ENCODE results near the gene GPC6. TPM values are rescaled to one million over a fixed set of nuclear protein-coding genes. Genes with fewer than 3 reads are reported as not detected.

Gene GPC6
- polyA plus RNA-seq, 1 donor from 2014 or later, result 9.0 TPM

DNA sequence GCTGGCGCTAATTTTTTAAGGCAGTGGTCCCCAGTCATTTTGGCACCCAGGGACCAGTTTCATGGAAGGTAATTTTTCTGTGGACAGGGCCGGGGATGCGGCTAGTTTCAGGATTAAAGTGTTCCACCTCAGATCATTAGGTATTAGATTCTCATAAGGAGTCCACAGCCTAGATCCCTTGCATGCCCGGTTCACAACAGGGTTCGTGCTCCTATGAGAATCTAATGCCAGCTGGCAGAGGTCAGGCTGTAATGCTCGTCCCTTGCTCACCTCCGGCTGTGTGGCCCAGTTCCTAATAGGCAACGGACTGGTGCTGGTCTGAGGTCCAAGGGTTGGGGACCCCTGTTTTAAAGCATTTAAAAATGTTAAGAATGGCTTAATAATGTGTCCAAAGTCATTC, 54.1 kb downstream of the GPC6 start:
- no peaks in the 10 kb centered on the region for H3K36me3 ChIP-seq (ENCODE audit: insufficient read depth, low read length)

DNA sequence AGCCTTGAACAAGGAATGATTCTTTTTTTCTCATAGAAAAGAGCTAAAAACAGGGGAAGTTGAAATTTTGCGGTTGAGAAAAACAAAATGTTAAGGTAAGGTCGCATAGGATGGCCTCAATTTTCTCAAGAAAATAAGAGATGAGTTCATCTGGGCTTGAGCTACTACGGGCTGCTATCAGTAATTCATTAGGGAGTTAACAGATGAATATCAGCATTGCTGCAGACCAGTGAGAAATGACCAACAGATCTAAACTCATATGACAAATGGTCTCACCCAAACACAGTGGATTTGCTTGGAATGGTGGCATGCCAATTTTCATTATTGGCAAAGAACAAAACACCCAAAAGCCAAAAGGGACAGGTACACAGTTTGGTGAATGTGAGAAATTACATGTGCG, 56.6 kb downstream of the GPC6 start:
- Histone ChIP-seq H3K4me2 (ENCODE audit: low read length) (no peak overlapping the region), H3K4me3 (ENCODE audit: low read length) (no peak overlapping the region), H2AFZ (ENCODE audit: low read depth, low read length) (no peak overlapping the region), H3F3A (ENCODE audit: insufficient read depth, low read length, poor library complexity, severe bottlenecking) (no peaks in the 10 kb centered on the region), H3K9me3 (ENCODE audit: low read length) (no peaks in the 10 kb centered on the region), H3K27ac (ENCODE audit: low read length) (no peak overlapping the region), H3K79me2 (replicated peaks; ENCODE audit: insufficient read depth, low read length) (peaks cover 3% of the 10 kb centered on the region), H3K36me3 (ENCODE audit: insufficient read depth, low read length) (no peaks in the 10 kb centered on the region), H3K9me2 (ENCODE audit: insufficient read depth, low read length) (no peaks in the 10 kb centered on the region), H3K27me3 (ENCODE audit: insufficient read depth, low read depth, low read length) (no peaks in the 10 kb centered on the region), H4K20me1 (ENCODE audit: insufficient read depth) (no peaks in the 10 kb centered on the region), H3K9ac (ENCODE audit: low read length) (no peak overlapping the region)
- TF ChIP-seq, protein P1, sequence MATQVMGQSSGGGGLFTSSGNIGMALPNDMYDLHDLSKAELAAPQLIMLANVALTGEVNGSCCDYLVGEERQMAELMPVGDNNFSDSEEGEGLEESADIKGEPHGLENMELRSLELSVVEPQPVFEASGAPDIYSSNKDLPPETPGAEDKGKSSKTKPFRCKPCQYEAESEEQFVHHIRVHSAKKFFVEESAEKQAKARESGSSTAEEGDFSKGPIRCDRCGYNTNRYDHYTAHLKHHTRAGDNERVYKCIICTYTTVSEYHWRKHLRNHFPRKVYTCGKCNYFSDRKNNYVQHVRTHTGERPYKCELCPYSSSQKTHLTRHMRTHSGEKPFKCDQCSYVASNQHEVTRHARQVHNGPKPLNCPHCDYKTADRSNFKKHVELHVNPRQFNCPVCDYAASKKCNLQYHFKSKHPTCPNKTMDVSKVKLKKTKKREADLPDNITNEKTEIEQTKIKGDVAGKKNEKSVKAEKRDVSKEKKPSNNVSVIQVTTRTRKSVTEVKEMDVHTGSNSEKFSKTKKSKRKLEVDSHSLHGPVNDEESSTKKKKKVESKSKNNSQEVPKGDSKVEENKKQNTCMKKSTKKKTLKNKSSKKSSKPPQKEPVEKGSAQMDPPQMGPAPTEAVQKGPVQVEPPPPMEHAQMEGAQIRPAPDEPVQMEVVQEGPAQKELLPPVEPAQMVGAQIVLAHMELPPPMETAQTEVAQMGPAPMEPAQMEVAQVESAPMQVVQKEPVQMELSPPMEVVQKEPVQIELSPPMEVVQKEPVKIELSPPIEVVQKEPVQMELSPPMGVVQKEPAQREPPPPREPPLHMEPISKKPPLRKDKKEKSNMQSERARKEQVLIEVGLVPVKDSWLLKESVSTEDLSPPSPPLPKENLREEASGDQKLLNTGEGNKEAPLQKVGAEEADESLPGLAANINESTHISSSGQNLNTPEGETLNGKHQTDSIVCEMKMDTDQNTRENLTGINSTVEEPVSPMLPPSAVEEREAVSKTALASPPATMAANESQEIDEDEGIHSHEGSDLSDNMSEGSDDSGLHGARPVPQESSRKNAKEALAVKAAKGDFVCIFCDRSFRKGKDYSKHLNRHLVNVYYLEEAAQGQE (IDR thresholded peaks at IDR 0.05; ENCODE audit: borderline replicate concordance), result no peak
- TF ChIP-seq SMC3 (conservative IDR thresholded peaks at IDR 0.05; ENCODE audit: poor library complexity) (no peak), POLR2AphosphoS5 (IDR thresholded peaks at IDR 0.05) (no peak), TAF1 (IDR thresholded peaks at IDR 0.05; ENCODE audit: low read depth) (no peak), MXI1 (conservative IDR thresholded peaks at IDR 0.05; ENCODE audit: poor library complexity, severe bottlenecking) (no peak), EP300 (conservative IDR thresholded peaks at IDR 0.05; ENCODE audit: poor library complexity, severe bottlenecking) (no peak)

More for the DNA sequence above, 54.1 kb downstream of the GPC6 start:
- Histone ChIP-seq H3K9me2 (ENCODE audit: insufficient read depth, low read length) (no peaks in the 10 kb centered on the region), H3K27ac (ENCODE audit: low read length) (no peak overlapping the region), H3F3A (ENCODE audit: insufficient read depth, low read length, poor library complexity, severe bottlenecking) (no peaks in the 10 kb centered on the region), H2AFZ (ENCODE audit: low read depth, low read length) (no peak overlapping the region), H4K20me1 (ENCODE audit: insufficient read depth) (no peaks in the 10 kb centered on the region), H3K9me3 (ENCODE audit: low read length) (no peaks in the 10 kb centered on the region), H3K4me3 (ENCODE audit: low read length) (no peak overlapping the region), H3K79me2 (replicated peaks; ENCODE audit: insufficient read depth, low read length) (peaks cover 3% of the 10 kb centered on the region), H3K9ac (ENCODE audit: low read length) (no peak overlapping the region), H3K27me3 (ENCODE audit: insufficient read depth, low read depth, low read length) (no peaks in the 10 kb centered on the region), H3K4me2 (ENCODE audit: low read length) (no peak overlapping the region)
- TF ChIP-seq SMC3 (conservative IDR thresholded peaks at IDR 0.05; ENCODE audit: poor library complexity) (no peak), EP300 (conservative IDR thresholded peaks at IDR 0.05; ENCODE audit: poor library complexity, severe bottlenecking) (no peak)

DNA sequence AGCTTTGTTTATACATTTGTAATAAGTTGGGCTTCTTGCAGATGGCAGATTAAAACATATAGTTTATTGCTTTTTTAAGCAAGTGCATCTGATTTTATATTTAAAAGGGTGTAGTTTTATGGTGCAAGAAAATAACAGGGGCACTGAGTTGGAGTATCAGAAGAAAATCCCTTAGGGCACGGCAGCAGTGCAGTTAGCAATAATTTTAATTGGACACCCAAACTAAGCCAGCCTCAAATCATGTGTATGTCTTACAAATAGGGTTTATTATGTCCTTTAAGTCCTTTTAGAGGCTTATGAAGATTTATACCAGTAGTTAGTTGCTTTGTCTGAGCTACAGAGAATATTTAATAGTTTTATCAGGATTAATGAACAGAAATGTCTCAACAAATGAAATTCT, 57.5 kb downstream of the GPC6 start:
- H3K4me2 ChIP-seq (ENCODE audit: low read length), result no peak overlapping the region
- H2AFZ ChIP-seq (ENCODE audit: low read depth, low read length), result no peak overlapping the region
- no peaks in the 10 kb centered on the region for H3F3A ChIP-seq (ENCODE audit: insufficient read depth, low read length, poor library complexity, severe bottlenecking)
- H3K27ac ChIP-seq (ENCODE audit: low read length), result no peak overlapping the region
- TF ChIP-seq POLR2AphosphoS5 (IDR thresholded peaks at IDR 0.05), result no peak
- TF ChIP-seq RAD21 (conservative IDR thresholded peaks at IDR 0.05), result no peak
- no peak for TF ChIP-seq EZH2 (IDR thresholded peaks at IDR 0.05; ENCODE audit: borderline replicate concordance, insufficient read depth, low read length, poor library complexity, severe bottlenecking)
- TF ChIP-seq, protein P1 (IDR thresholded peaks at IDR 0.05; ENCODE audit: borderline replicate concordance), result no peak
- no peak for TF ChIP-seq EP300 (conservative IDR thresholded peaks at IDR 0.05; ENCODE audit: poor library complexity, severe bottlenecking)
- no peak overlapping the region for H3K9ac ChIP-seq (ENCODE audit: low read length)
- H3K9me2 ChIP-seq (ENCODE audit: insufficient read depth, low read length), result no peaks in the 10 kb centered on the region
- peaks cover 3% of the 10 kb centered on the region for H3K79me2 ChIP-seq (replicated peaks; ENCODE audit: insufficient read depth, low read length)
- H3K36me3 ChIP-seq (ENCODE audit: insufficient read depth, low read length), result no peaks in the 10 kb centered on the region
- no peak overlapping the region for H3K4me3 ChIP-seq (ENCODE audit: low read length)
- no peaks in the 10 kb centered on the region for H4K20me1 ChIP-seq (ENCODE audit: insufficient read depth)
- H3K9me3 ChIP-seq (ENCODE audit: low read length), result no peaks in the 10 kb centered on the region
- no peaks in the 10 kb centered on the region for H3K27me3 ChIP-seq (ENCODE audit: insufficient read depth, low read depth, low read length)

Measured in neural cell (in vitro differentiated cells).